NCI-H345 treated with DMSO at 0.1 percent for 48 hours (cell line): ENCODE data around the gene CPA1.
"Not testable (repeated sequence)": the region's sequence is repeated elsewhere in the genome, so short reads cannot be mapped to it uniquely, and the experiment has no call there.

Experiments
- DNase-seq: peaks from one replicate; lab custom pipeline; 2025; ENCODE audit not compliant: unreplicated experiment; lab: John Stamatoyannopoulos, UW

CPA1 gene

GRCh38 chr7:130371046-130371445, 9.2 kb upstream of the CPA1 start:
- DNase-seq = no peak

GRCh38 chr7:130372402-130373165, 7.7 kb upstream of the CPA1 start:
- no peak for DNase-seq

- DNase-seq = no peak
Observed at GRCh38 chr7:130374507-130374906, 5.8 kb upstream of the CPA1 start.

GRCh38 chr7:130376461-130376860, 3.8 kb upstream of the CPA1 start:
- DNase-seq = not testable (repeated sequence)

- DNase-seq = no peak
Observed at GRCh38 chr7:130377178-130377577, 3.1 kb upstream of the CPA1 start.

- no peak for DNase-seq
Observed at GRCh38 chr7:130379019-130379418, 1.3 kb upstream of the CPA1 start.

- DNase-seq = no peak
Observed at GRCh38 chr7:130379532-130379920, 768 bp upstream of the CPA1 start.

GRCh38 chr7:130380861-130381455, 664 bp downstream of the CPA1 start:
- DNase-seq = no peak

GRCh38 chr7:130381468-130382312, 1.4 kb downstream of the CPA1 start:
- DNase-seq = no peak

GRCh38 chr7:130383187-130383980, 3.1 kb downstream of the CPA1 start:
- no peak for DNase-seq

- DNase-seq = no peak
Observed at GRCh38 chr7:130384371-130384801, 4.1 kb downstream of the CPA1 start.

GRCh38 chr7:130384841-130385599, 4.7 kb downstream of the CPA1 start:
- DNase-seq = no peak

GRCh38 chr7:130385600-130386066, 5.3 kb downstream of the CPA1 start:
- DNase-seq = no peak

GRCh38 chr7:130386876-130387275, 6.6 kb downstream of the CPA1 start:
- DNase-seq = no peak

- DNase-seq = no peak
Observed at GRCh38 chr7:130387306-130387627, 7.0 kb downstream of the CPA1 start.

- no peak for DNase-seq
Observed at GRCh38 chr7:130387628-130388403, 7.5 kb downstream of the CPA1 start.

- DNase-seq = no peak
Observed at GRCh38 chr7:130388671-130389070, 8.4 kb downstream of the CPA1 start.

- DNase-seq = no peak
Observed at GRCh38 chr7:130390486-130390885, 10.2 kb downstream of the CPA1 start.

- DNase-seq = no peak
Observed at GRCh38 chr7:130393101-130393561, 12.8 kb downstream of the CPA1 start.
